ENCODE results near the gene ANXA1. TPM values are rescaled to one million over a fixed set of nuclear protein-coding genes. Genes with fewer than 3 reads are reported as not detected.

The ANXA1 gene
- total RNA-seq, 1 experiment from 2014 or later: 192 TPM

DNA sequence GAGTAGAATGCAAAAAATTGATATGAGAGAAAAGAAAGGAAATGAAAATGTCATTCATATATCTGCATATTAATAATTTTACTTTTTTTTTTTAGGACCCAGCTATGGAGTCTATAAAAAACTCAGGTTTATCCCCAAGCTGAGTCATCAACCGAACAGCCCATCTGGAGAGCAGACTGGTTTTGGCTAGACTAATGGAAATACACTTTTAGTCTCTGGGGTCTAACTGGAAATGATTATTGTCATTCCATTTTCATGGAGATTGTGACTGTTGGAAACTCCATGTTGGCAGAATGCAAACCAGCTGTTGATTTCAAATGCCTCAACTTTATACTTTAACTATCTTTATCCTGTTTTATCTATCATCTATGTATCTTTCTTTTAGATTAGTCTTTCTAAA is 28.7 kb downstream of the ANXA1 start:
- no peaks in the 10 kb centered on the region for H3K27me3 ChIP-seq (ENCODE audit: low read length)
- H3K4me1 ChIP-seq (ENCODE audit: insufficient read depth, low read length): peaks cover 50% of the 10 kb centered on the region
- peak overlapping the region; percentile 42; the same call in 1 of the 2 replicates for H3K4me2 ChIP-seq (ENCODE audit: low read length)
- H3K9ac ChIP-seq (ENCODE audit: low read length): no peak overlapping the region
- no peaks in the 10 kb centered on the region for H3K9me3 ChIP-seq (ENCODE audit: low read length)
- no peak for TF ChIP-seq CTCF (conservative IDR thresholded peaks at IDR 0.05; ENCODE audit: low read depth, low read length)
- no peaks in the 10 kb centered on the region for H3K9me2 ChIP-seq (replicated peaks; ENCODE audit: low read length)
- intact Hi-C loops (cut with micrococcal nuclease): loop anchor here (5.0 kb wide), 1 partner anchor 323 kb away; no protein-coding TSS in a partner anchor
- H3K79me2 ChIP-seq (ENCODE audit: low read length): no peaks in the 10 kb centered on the region
- DNase-seq: peak; percentile 44
- no peak for ATAC-seq
- H3K27ac ChIP-seq (ENCODE audit: low read length): peak overlapping the region; percentile 83
- H4K20me1 ChIP-seq (ENCODE audit: low read length): no peaks in the 10 kb centered on the region
- peaks cover 5% of the 10 kb centered on the region for H3F3A ChIP-seq (ENCODE audit: low read length, unreplicated experiment)
- no TSS peak for BruUV-seq (replicated peaks)
- no peak overlapping the region for H3K4me3 ChIP-seq (ENCODE audit: low read length)
- H2AFZ ChIP-seq (ENCODE audit: low read length): no peak overlapping the region
- CTCF ChIA-PET: interaction anchor here (0.6 kb wide), 1 partner anchor 101 kb away, joined by 4 read pairs; no protein-coding TSS in a partner anchor
- no peaks in the 10 kb centered on the region for H3K36me3 ChIP-seq (ENCODE audit: low read depth, low read length)
- POLR2A ChIA-PET (ENCODE audit: unreplicated experiment): no interaction called here

DNA sequence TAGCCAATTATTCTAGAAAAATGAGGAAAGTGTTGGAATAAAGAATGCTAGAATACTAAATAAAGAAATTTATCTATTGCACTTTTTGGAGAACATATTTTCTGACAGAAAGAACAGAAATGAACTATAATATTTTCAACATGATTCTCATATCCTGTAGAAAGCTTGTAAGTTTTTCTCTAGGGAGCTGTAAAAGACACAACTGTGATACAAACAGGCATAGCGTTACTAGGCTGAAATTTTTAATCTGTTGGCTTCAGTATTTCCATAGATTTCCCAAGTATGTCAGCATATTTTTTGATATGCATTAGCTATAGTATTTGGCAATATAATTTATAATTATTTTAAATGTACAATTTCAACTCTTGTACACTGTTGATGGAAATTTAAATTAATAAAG is 31.3 kb downstream of the ANXA1 start:
- Histone ChIP-seq H4K20me1 (ENCODE audit: low read length) (no peaks in the 10 kb centered on the region), H3K4me3 (ENCODE audit: low read length) (no peak overlapping the region), H3K27me3 (ENCODE audit: low read length) (peaks cover 4% of the 10 kb centered on the region; the same call in 1 of the 2 replicates), H3K79me2 (ENCODE audit: low read length) (no peaks in the 10 kb centered on the region), H3K9me2 (replicated peaks; ENCODE audit: low read length) (no peaks in the 10 kb centered on the region), H3K36me3 (ENCODE audit: low read depth, low read length) (no peaks in the 10 kb centered on the region), H3K27ac (ENCODE audit: low read length) (no peak overlapping the region), H3F3A (ENCODE audit: low read length, unreplicated experiment) (peaks cover 5% of the 10 kb centered on the region), H2AFZ (ENCODE audit: low read length) (no peak overlapping the region), H3K4me2 (ENCODE audit: low read length) (no peak overlapping the region), H3K4me1 (ENCODE audit: insufficient read depth, low read length) (peaks cover 28% of the 10 kb centered on the region), H3K9ac (ENCODE audit: low read length) (no peak overlapping the region), H3K9me3 (ENCODE audit: low read length) (no peaks in the 10 kb centered on the region)
- no TSS peak for BruUV-seq (replicated peaks)
- intact Hi-C loops (cut with micrococcal nuclease): loop anchor here (5.0 kb wide), 1 partner anchor 326 kb away; no protein-coding TSS in a partner anchor
- POLR2A ChIA-PET (ENCODE audit: unreplicated experiment): no interaction called here
- CTCF ChIA-PET: interaction anchor here (0.6 kb wide), 1 partner anchor 75 kb away, joined by 3 read pairs; no protein-coding TSS in a partner anchor
- no peak for TF ChIP-seq CTCF (conservative IDR thresholded peaks at IDR 0.05; ENCODE audit: low read depth, low read length)
- no peak for TF ChIP-seq EZH2 (IDR thresholded peaks at IDR 0.05; ENCODE audit: low read length, unreplicated experiment)
- no peak for TF ChIP-seq EZH2phosphoT487 (IDR thresholded peaks at IDR 0.05; ENCODE audit: borderline replicate concordance, low read length)
- no peak for ATAC-seq
- DNase-seq: no peak

DNA sequence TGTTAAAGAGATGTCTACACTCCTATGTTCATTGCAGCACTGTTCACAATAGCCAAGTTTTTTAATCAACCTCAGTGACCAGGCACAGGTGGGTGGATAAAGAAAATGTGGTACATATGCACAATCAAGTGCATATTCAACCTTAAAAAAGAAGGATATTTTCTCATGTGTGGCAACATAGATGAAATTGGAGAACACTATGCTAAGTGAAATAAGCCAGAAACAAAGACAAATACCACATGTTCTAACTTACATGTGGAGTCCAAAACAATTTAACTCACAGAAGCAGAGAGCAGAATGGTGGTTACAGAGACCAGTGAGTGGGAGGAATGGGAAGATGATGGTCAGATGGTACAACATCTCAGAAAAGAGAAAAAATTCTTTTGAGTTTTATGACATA is 31.8 kb downstream of the ANXA1 start:
- POLR2A ChIA-PET (ENCODE audit: unreplicated experiment): no interaction called here
- Histone ChIP-seq H3K9ac (ENCODE audit: low read length) (no peak overlapping the region), H3K4me3 (ENCODE audit: low read length) (no peak overlapping the region), H3K4me1 (ENCODE audit: insufficient read depth, low read length) (peaks cover 23% of the 10 kb centered on the region), H3K9me2 (replicated peaks; ENCODE audit: low read length) (no peaks in the 10 kb centered on the region), H3K36me3 (ENCODE audit: low read depth, low read length) (no peaks in the 10 kb centered on the region), H3K4me2 (ENCODE audit: low read length) (no peak overlapping the region), H3K27ac (ENCODE audit: low read length) (no peak overlapping the region), H4K20me1 (ENCODE audit: low read length) (no peaks in the 10 kb centered on the region), H3K9me3 (ENCODE audit: low read length) (no peaks in the 10 kb centered on the region), H2AFZ (ENCODE audit: low read length) (no peak overlapping the region), H3K27me3 (ENCODE audit: low read length) (peaks cover 4% of the 10 kb centered on the region; the same call in 1 of the 2 replicates), H3F3A (ENCODE audit: low read length, unreplicated experiment) (peaks cover 5% of the 10 kb centered on the region), H3K79me2 (ENCODE audit: low read length) (no peaks in the 10 kb centered on the region)
- CTCF ChIA-PET: no interaction called here
- DNase-seq (no peak), ATAC-seq (no peak)
- intact Hi-C loops (cut with micrococcal nuclease): loop anchor here (5.0 kb wide), 1 partner anchor 326 kb away; no protein-coding TSS in a partner anchor
- no TSS peak for BruUV-seq (replicated peaks)
- TF ChIP-seq EZH2 (IDR thresholded peaks at IDR 0.05; ENCODE audit: low read length, unreplicated experiment) (no peak), EZH2phosphoT487 (IDR thresholded peaks at IDR 0.05; ENCODE audit: borderline replicate concordance, low read length) (no peak), CTCF (conservative IDR thresholded peaks at IDR 0.05; ENCODE audit: low read depth, low read length) (no peak)

Data from PC-3 (cell line).